Stimulated activated CD8-positive, alpha-beta memory T cell treated with anti-CD3 and anti-CD28 coated beads, Interleukin-12 subunit alpha, Interleukin-12 subunit beta, amount 100 ng/mL, for 24 hours (primary cell): ENCODE measurements around the gene TIAM2.

Source experiments
- DNase-seq: peaks from one replicate; pipeline ENCODE4 v3.0.0-alpha.2; 2020; ENCODE audit errors: extremely low read depth

The TIAM2 gene

DNA sequence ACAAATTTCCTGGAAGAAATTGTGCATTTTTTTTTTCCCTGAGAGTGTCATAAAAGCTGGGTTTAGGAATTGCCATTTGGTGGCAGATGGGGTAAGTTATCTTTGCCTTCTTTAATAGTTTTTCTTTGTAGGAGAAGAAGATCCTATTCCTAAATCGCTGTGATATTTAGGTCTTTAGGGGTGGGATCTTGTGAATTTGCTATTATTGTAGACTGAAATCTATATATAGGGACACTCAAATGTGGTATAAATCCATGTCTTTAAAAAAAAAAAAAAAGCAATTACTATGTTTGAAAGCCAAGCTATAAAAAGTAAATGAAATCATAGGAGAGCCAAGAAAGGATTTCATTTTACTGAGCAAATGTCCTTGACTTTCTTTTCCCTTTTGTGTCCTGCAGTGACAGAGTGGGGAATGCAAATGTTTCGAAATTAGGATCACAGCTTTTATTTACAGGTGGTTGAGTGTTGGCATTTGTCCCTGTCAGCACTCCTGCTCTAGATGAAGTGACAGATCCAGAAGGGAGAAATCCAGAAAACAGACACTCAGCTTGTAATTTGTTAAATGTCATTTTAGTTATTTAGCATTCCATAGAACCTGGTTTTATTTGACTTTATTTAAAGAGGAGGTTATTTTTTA, 29.4 kb downstream of the TIAM2 start:
- DNase-seq, result no peak

DNA sequence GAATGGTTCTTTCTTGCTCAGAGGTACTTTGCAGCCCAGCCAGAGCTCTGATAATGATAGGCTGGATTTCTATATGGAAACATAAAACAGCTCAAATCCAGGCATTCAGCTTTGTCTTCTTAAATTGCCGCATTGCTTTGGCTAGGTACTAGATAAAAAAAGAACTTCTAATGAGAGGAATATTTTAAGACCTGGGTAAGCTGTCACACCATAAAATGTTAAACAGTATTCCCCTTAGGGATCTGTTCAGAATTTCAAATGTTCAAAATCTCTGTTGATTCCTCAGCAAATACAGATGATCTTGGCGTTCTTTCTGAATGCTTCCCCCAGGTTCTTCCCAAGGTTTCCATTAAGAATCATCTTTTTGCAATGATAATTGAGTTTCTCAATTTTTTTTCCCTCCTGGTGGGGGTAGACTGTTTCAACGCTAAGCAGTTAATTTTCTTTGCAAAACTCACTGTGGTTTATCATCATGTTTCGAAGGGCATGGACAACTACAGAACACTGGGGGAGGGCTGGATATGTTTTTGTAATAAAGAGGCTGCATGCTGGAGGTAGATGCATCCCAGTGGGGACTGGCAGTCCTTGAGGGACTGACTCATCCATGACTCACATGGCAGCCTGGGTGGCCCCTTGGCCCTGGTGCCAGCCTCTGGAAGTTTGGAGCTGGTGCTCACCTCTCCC, 31.0 kb downstream of the TIAM2 start:
- DNase-seq, result no peak

DNA sequence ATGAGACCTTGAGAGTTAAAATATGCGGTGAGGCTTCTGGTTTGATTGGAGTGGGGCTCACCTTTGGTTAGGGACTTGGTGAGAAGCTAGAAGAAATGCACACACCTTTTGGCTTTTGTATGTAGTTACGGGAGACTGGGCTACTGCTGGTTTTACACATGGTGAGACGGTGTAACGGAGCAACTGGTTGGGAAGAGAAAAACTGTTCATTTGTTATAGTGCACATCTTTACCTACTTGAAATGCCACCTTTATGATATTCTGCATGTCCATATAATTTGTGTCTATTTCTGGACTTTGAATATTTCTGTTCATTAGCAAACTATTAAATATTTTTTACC, 31.6 kb downstream of the TIAM2 start:
- DNase-seq, result no peak

DNA sequence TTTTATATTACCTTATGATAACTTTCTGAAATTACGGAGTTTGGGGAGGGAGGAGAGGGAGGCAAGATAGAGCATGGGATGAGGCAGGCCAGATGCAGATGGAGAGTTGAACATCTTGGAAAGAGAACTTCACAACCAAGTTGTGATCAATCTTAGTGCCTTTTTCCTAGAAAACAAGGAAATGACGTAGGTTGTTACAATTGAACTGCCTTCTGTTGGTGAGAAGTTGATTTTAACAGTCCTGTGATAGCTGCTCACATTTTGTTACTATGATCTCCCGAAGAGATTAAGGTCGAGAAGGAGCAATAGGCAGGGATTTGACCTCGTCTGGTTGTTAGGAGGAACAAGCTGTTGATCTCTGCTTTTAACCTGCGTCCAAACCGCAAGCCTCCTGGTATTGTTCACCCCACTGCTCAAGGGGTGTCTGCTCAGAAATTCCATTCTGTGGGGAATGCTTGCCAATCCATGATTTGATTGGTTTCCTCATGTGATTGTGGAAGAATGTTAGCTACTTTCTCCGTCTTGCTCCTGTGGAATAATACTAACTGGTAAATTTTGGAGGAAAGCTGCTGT, 35.1 kb downstream of the TIAM2 start:
- DNase-seq, result no peak

DNA sequence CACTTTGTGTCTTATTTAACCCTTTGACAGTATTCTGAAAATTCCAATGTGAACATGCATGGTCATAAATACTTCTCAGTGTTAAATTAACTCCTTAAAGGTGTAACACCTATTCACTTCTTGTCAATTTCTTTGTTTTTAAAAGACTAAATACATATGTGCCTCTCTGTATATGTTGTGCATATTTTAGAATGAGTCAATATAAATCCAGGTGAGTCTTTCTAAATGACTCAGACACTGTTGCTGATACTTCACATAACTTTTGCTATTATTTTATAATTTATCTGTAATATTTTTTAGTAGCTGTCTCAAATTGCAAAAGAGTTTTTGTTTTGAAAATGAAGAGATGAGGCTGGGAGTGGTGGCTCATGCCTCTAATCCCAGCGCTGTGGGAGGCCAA, 36.0 kb downstream of the TIAM2 start:
- DNase-seq, result no peak

DNA sequence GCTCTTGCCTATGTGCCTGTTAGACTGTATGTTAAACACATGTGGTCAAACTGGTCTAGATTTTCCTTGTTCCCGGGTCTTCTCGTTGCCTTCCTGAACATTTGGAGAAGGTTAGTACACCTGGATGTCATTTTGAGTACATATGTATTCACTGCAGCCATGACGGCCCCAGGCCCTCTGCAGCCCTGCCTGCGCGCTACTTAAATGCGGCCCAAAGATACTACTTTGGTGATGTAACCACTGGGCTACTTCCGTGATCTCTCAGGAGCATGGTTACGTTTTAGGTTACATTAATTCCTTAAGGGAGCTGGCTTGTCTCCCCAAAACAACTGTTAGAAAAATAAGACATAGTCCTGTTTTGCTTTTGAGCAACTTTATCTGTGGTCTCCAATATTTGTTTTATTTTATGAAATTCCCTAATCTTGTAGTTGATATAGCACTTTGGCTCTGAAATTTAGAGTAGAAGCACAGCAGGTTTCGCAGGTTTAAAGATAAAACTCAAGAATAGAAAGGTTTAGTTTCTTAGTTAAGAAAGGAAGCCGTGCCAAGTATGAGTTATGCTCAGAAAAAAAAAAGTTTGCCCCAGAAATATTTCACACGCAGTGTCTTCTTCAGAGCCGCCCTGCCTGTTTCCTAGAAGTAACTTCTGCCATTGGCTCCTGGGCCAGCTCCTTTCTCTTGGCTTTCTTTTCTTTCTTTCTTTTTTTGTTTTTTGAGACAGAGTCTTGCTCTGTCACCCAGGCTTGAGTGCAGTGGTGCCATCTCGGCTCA, 38.1 kb downstream of the TIAM2 start:
- no peak for DNase-seq

DNA sequence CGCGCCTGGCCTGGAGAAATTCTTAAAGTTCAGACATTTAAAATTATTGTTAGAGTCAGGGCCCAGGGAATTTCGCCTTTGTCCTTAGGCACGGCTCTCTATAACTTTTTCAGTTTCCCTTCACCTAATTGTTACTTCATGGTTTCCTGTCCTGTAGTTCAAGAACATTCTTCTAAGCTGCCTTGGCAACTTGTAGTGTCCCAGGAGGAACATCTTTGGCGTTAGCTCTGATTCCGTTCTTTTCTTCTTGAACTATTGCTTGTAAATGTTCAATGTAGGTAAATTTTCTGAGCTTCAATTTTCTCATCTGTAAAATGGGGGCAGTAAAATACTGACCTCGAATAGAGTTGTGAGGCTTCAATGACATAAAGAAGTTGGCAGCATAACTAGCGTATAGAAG, 41.8 kb downstream of the TIAM2 start:
- no peak for DNase-seq

DNA sequence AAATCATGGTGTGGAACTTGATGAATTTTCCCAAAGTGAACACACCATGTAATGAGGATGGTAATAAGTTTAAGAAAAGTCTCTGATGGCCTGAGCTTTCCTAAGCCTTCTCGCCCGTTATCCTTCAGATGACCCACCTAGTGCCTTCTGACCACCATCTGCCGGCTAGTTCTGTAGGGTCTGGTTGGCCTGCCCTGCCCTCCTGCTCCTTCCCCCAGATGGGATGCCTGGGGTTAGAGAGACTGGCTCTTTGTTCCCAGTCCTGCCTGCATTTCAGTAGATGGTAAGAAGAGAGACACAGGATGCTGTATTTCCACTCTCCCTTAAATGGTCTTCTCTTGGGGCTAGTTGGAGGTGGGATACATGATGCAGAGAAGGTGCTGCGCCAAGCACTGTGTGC, 43.0 kb downstream of the TIAM2 start:
- no peak for DNase-seq

DNA sequence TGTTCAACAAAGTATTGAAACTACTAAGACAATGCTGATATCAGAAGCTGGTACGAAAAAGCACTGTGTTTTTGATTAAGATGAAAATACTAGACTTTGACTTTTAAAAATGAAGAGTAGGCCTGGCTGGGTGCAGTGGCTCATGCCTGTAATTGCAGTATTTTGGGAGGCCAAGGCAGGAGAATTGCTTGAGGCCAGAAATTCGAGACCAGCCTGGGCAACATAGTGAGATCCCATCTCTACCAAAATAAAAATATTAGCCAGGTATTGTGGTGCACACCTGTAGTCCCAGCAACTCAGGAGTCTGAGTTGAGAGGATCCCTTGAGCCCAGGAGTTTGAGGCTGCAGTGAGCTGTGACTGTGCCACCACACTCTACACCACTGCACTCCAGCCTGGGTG, 43.4 kb downstream of the TIAM2 start:
- no peak for DNase-seq

DNA sequence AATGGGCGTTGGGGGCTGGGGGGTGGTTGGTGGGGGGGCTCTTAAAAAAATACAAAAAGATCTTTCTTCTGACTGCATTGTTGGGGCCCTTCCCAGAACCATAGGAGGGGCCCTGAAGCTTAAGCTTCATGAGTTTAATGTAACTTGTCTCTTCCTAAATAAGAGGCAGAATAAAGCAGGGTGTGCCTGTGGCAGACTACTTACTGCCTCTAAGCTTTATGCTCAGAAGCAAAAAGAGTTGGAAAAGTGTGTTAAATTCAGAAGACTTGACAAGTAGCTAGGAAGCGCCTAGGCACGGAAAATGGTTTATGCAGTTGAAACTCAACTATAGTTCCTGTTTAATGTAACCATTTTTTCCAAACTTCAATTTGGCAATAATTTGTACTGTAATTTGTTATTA, 44.5 kb downstream of the TIAM2 start:
- DNase-seq, result no peak

DNA sequence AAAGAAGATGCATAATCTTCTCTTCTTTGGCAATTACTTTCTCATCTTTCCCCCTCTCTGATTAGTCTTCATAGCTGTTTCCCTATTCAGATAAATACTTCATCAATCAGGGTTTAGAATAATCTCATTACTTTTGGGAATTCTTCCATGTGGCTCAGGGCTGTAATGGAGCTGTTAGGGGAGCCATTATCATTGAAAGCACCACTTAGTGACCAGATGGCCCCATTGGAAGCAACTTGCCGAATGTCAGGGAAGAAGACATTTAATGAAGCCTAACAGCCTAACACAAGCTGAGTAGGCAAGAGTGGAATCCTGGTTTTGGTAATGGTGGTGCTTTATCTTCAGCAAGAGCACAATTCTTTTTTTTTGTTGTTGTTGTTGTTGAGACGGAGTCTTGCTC, 45.0 kb downstream of the TIAM2 start:
- DNase-seq, result no peak

DNA sequence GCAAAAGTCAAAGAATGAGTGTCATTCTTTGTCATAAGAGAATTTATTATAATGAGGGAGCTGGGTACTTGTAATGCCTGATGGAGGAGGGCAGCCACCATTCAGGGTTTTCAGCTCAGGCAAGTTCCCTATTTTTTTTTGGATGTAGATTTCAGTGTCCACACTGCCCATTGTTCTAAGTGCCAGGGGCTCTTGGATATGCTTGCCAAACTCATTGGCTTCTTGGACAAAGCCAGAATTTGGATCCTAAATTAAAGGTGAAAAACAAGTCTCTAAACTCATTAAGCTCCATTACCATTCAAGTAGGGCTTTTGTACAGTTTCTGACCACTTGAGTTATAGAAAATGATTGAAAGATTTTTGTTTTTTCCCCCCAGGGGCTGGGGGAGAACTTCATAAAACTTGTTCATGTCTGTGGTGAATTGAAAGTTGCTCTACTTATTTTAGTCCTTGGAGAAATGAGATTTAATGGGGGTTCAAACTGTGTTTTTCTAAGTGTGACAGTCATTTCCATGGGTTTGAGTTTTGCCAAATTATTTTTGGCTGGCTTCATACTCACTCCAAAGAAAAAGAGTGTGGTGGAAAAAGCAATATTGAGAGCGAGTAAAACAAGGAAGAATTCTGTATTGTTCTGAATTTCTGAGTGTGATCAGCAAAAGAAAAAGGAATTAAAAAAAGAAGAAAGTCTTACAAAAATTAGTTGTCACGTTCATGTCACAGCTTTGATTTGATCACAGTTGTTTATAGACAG, 46.0 kb downstream of the TIAM2 start:
- DNase-seq, result no peak

DNA sequence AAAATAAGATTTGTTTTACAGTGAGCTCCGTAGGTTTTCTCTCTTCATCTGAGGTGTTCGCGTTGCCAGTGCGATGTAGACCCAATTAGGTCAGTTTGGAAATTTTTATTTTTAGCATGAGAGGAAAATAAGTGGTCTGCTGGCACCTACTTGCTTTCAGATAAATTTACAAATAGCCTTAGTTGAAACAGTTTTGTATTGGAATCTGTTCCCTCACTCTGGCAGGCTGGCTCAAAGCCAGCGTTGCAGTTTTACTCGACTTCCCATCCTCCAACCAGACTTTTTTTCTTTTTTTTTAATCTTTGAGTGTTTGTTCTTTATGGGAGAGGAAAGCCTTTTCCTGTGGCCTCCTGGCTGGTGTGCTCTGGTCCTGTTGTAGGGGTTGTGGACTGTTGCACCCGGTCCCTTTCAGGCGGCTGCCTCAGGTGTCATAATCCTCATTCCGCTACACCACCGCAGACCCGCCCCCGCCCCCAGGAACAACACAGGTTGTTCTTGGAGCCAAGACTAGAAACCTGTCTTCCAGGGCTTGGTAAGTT, 46.7 kb downstream of the TIAM2 start:
- DNase-seq, result no peak

DNA sequence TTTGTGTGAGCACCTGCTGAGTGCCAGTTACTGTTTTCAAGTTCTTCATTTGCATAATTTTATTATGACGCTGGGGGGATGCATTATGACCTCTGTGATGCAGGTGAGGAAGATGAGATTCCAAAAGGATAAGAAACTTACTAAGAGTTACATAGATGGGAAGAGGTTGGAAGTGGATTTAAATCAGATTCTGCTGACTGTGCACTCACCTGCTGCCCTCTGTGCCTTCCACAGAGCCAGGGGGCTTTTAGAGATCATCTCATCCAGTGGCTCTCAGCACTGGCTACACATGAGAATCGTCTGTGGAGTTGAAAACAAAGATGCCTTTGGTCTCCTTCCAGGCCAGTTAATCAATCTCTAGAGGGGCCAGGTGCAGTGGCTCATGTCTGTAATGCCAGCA, 47.9 kb downstream of the TIAM2 start:
- DNase-seq, result no peak

DNA sequence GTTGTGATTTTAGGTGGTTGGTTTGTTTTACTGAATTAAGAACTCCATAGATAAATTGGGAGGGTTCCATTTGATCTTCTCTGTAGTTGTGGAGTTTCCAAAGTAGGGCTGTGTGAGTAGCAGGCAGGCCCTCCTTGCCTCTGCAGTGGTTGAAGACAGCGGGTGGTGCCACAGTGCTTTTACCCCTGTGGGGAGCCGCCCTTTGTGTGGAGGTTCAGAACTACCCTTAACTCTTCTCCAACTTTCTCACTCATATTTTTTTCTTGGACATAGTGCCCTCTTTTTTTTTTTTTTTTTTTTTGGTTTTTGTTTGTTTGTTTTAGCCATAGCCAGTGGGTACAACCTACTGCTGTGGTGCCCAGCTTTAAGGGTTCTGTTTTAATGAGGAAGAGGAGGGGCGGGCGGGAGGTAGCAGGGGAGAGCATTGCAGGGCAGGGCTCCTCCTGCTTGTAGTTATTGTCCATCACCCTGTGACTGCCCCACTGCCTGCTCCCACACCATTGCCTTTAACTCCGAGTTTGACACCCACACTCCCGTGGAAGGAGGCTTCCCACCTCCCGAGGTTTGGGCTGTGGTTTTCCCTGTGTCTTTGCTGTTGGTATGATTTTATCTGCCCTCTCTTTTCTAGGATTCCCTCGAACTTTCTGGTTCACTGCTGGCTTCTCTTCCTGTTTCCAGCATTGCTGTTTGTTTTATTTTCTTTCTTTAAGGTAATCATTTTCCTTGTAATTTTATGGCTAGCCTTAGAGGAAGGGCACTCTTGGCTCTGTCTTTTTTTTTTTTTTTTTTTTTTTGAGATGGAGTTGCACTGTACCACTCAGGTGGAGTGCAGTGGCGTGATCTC, 50.7 kb downstream of the TIAM2 start:
- DNase-seq, result no peak

DNA sequence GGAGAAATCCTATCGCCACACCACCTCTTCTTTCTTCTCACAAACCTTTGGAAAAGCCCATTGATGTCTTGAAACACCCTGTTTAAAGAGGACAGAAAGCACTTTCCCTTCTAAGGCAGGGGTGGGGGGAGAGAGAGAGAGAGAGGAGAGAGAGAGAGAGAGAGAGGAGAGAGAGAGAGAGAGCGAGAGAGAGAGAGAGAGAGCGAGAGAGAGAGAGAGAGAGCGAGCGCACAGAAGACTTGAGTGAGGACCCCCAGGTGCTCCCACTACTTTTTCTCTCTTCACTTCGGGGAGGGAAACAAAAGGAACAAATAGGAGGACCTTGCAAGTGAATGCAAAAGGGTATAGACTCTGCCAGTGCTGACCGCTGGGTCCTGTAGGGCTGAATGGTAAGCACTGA, 52.4 kb downstream of the TIAM2 start:
- DNase-seq, result no peak

DNA sequence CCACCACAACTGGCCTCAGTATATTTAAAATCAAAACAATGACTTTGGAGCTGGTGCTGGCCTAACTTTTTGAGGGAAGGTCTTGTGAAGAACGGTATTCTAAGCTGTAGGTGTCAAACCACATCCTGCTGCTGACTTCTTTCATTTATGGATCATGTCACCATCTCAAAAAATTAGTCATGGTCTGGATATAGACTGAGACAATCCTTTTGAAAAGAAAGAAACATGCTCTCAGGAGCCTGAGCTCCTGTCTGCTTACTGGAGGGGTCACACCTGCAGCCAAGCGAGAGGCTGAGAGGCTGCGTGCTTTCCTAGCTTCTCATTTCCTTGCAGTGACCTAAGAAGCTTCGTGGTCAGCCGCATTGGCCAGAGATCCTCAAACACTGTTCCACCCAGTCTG, 55.2 kb downstream of the TIAM2 start:
- DNase-seq, result no peak

DNA sequence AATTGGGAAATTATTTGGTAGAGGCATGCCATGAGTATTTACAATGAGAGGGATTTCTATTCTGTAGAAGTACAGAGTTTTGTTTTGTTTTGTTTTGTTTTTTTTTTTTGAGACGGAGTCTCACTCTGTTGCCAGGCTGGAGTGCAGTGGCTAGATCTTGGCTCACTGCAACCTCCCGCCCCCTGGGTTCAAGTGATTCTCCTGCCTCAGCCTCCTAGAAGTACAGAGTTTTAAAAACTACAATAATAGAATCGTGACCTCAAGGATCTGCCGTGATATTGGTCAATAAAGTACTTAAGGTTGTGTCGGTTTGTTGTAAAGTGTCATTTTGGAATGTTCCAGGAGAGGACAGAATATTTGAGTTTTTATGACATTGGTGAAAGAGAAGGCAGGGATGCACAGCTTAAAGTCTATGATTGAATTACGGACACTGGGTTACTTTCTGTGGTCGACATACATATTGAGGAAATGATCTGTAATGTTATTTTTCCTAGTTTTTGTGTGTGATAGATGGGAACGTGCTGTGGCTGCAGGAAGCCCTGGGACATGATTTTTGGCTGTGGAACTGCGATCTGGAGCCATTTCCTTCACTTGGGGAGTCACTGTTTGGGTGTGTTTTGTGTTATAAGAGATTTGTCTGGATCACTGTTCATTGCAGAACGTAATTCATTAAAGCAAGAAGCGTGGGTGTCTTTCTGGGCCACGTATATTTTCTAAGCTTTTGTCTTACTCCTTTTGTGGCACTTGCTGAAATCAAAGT, 59.6 kb downstream of the TIAM2 start:
- no peak for DNase-seq

DNA sequence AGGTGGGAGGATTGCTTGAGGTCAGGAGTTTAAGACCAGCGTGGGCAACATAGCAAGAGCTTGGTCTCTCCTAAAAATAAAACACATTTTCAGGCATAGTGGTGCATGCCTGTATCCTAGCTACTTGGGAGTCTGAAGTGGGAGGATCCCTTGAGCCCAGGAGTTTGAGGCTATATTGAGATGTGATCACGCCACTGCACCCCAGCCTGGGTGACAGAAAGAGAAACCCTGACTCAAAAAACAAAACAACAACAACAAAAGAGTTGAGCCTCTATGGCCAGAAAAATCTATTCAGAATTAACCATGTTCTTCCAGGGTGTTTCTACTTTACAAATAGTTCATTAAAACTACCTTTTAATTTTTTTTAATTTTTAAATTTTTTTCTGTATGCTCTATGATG, 60.6 kb downstream of the TIAM2 start:
- no peak for DNase-seq

DNA sequence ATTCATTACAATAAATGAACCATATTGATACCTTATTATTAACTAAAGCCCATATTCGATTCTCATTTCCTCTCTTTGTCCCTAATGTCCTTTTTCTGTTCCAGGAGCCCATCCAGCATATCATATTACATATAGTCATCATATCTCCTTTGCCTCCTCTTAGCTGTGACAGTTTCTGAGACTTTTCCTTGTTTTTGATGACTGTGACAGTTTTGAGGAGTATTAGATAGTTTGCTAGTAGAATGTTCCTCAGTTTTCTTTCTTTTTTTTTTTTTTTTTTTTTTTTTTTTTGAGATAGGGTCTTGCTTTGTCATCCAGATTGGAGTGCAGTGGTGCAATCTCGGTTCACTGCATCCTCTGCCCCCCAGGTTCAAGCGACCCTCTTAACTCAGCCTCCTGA, 61.6 kb downstream of the TIAM2 start:
- no peak for DNase-seq
